Activated CD4-positive, CD25-positive, alpha-beta regulatory T cell treated with anti-CD3 and anti-CD28 coated beads, Interleukin-2, amount 50 U/mL, for 72 hours (primary cell): Measurements from ENCODE around the gene ABHD3.
"Not testable (repeated sequence)": the region's sequence is repeated elsewhere in the genome, so short reads cannot be mapped to it uniquely, and the experiment has no call there.

Source experiments
- DNase-seq: peaks from one replicate; pipeline ENCODE4 v3.0.0; 2021

Gene ABHD3

GRCh38 chr18:21640375-21640774 lies 64.2 kb downstream of the ABHD3 start:
- not testable (repeated sequence) for DNase-seq

DNA sequence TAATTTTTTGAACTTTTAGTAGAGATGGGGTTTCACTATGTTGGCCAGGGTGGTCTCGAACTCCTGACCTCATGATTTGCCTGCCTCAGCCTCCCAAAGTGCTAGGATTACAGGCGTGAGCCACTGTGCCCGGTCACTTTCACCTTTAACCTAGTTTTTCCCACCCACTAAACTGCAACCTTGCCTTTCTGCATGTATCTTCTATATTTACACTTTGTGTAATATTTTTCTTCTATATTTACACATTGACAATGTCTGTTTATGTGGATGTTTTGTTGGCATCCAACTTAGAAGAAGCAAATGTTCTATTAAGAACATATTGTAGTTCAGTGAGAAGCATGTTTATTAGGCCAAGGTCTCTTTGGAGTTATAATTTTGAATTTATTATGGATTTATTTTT lies 65.8 kb downstream of the ABHD3 start:
- DNase-seq, result no peak

GRCh38 chr18:21636769-21637168 lies 67.8 kb downstream of the ABHD3 start:
- no peak for DNase-seq

GRCh38 chr18:21634588-21635199 lies 69.9 kb downstream of the ABHD3 start:
- no peak for DNase-seq

DNA sequence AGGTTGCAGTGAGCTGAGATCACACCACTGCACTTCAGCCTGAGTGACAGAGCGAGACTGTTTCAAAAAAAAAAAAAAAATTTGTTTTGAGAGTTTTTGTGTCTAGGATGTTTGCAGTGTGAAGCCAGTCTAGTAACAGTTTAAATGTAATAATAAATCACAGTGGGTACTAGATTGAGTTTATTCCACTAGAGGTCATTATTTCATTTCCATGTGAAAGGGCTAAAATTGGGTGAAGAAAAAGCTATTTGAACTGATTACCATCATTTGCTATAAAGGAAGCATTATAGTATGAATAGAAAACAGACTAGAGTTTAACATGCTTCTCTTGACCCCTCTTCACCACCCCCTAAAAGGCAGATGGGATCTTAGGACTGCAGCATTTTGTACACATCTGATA lies 72.2 kb downstream of the ABHD3 start:
- no peak for DNase-seq

GRCh38 chr18:21629089-21629832 lies 75.3 kb downstream of the ABHD3 start:
- no peak for DNase-seq

- not testable (repeated sequence) for DNase-seq
Measured at GRCh38 chr18:21621640-21622039, 82.9 kb downstream of the ABHD3 start.

DNA sequence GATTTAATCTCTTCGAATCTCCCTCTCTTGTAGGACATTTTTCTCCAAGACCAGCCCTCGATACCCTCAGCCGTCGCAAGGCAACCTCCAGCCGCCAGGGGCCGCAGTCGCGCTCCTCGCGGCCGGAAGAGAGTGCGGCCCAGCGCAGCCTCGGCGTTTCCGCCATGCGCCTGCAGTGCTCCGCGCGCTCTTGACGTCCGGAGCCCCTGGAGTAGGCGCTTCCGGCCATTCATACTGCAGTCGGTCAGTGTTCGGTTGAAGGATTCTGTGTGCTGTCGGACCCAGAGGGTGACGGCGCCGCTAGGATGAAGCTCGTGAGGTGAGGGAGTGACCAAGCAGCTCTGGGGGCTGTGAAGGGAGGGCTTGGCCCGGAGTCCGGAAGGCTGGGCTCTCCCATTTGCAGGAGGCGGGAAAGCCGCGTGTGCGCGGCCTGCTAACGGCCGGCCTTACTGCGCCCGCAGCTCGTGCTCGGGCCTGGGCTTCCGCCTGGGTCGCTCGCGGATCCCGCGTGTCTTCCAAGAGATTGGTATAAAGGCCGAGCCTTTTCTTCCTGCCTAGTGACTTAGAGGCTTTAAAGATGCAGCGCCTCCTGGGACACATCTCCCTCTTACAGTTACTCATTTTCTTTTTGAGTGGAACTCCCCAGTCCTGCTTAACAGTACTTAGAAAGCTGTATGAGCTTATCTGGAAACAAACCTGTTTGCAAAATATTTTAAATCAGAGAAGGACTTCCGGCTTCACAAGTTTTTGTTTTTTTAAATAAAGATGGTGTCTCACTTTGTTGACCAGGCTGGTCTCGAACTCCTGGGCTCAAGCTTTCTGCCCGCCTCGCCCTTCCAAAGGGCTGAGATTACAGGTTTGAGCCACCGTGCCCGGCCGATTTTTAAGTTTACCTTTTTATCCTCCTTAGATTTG lies 92.2 kb downstream of the ABHD3 start, which contains the start of gene SNRPD1:
Gene SNRPD1, plus strand, starts transcription at position 190 of the 915 bp plus-strand sequence. Its CDS starts 116 bp downstream, at position 306.
- DNase-seq, result peak; percentile 93

GRCh38 chr18:21611401-21612124 lies 93.0 kb downstream of the ABHD3 start:
- DNase-seq, result not testable (repeated sequence)

DNA sequence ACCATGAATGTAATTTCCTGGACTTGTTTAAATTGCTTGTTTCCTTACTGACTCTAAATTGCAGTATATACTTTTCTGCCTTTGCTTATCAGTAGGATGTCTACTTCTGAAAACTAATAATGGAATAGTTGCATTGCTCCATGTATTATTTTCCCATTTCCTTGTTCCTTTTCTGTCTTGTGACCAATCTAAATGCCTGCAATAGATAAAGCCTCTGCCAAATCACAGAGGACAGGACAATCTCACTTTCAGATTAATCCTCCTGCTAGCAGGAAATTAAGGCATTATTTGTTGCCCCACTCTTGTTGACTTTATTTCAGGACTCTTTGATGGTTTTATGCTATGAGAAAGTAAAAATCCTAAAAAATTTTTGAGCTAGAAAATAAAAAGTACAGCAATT lies 99.4 kb downstream of the ABHD3 start:
- DNase-seq, result no peak

DNA sequence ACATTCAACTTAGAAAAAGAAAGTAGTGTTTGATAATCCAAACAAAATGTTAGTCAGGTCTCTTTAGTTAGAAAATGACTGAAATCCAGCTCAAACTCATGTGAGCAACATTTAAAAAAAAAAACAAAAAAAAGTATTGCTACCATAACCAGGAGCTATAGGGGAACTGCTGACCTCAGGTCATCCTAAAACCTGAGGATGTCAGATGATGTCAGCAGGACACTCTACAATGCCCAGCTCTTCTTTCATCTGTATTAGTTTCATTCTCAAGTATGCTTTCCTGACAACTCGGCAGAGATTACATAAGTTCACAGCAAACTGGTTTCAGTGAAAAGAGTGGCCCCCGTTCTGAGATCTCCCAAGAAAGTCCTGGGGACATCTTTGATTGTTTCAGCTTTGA lies 99.9 kb downstream of the ABHD3 start:
- DNase-seq, result no peak

- no peak for DNase-seq
Measured at GRCh38 chr18:21602299-21602587, 102.3 kb downstream of the ABHD3 start.
